ENCODE measurements around the gene TTLL10. TPM values are rescaled to one million over a fixed set of nuclear protein-coding genes. Genes with fewer than 3 reads are reported as not detected.

Gene TTLL10
- total RNA-seq, 4 donors from 2014 or later: 0.40 to 0.48 TPM; not detected in 2

DNA sequence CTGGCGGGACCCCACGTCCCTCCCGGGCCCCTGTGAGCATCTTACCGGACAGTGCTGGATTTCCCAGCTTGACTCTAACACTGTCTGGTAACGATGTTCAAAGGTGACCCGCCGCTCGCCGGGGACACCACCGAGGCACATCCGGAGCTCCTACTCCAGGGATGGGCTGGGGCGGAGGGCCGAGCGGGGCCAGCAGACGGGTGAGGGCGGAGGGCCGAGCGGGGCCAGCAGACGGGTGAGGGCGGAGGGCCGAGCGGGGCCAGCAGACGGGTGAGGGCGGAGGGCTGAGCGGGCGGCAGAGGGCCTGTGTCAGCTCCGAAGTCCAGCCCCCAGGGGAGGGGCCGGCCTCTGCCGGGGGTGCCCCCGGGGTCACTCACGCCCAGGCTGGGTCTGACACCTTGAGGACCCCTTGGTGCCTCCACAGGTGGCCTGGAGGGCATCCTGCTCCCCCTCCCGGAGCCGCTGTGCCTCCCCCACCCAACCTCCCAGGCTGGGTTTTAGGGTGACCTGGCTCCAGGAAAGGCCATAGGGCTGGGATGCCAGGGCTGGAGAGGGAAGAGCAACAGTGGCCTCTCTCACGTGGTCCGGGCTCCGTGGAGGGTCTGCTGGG lies 5.7 kb upstream of the TTLL10 start:
- H3K4me3 ChIP-seq: peak overlapping the region in 1 of 4 donors; percentile 56
- peaks cover 0 to 23% (median 6%) of the 10 kb centered on the region in 4 donors for H3K4me1 ChIP-seq
- H3K27me3 ChIP-seq: peaks cover 37% of the 10 kb centered on the region
- no peaks in the 10 kb centered on the region for H3K9me3 ChIP-seq
- in situ Hi-C loops (cut with MboI; ENCODE audit: low pct_ligation_motif_present in 1 of 4, low pct_unique_long_range_greater_than_20kb in 1 of 4, low sequenced_read_pairs in 3 of 4) (no loop called here), intact Hi-C loops (cut with DNase I; ENCODE audit: low total_unique reads) (no loop called here)
- WGBS, 2 donors (ENCODE audit: low coverage in 1 of 2): 64% methylated on average over 23 of the region's 36 CpGs; no CpG with 5 or more reads in 1 of the 2 donors
- H3K27ac ChIP-seq: peak overlapping the region; percentile 96 to 98 (median 97)
- no peaks in the 10 kb centered on the region for H3K36me3 ChIP-seq
- TF ChIP-seq POLR2A (IDR thresholded peaks at IDR 0.05) (no peak), POLR2AphosphoS5 (IDR thresholded peaks at IDR 0.05) (peak in 1 of 3 donors; percentile 3)
- DNase-seq: peak; percentile 10

GRCh38 chr1:1168451-1169411 lies 4.9 kb upstream of the TTLL10 start:
- Histone ChIP-seq H3K27ac (peak overlapping the region in 2 of 4 donors; percentile 98), H3K36me3 (no peaks in the 10 kb centered on the region), H3K27me3 (peaks cover 45% of the 10 kb centered on the region), H3K9me3 (no peaks in the 10 kb centered on the region), H3K4me3 (no peak overlapping the region), H3K4me1 (peaks cover 0 to 23% (median 9%) of the 10 kb centered on the region in 4 donors)
- peak; percentile 13 for DNase-seq
- peak in 1 of 3 donors; percentile 5 for TF ChIP-seq POLR2AphosphoS5 (IDR thresholded peaks at IDR 0.05)
- TF ChIP-seq EP300 (IDR thresholded peaks at IDR 0.05; ENCODE audit: low read depth): no peak
- TF ChIP-seq POLR2A (IDR thresholded peaks at IDR 0.05): no peak
- intact Hi-C loops (cut with DNase I; ENCODE audit: low total_unique reads): no loop called here
- WGBS, 2 donors (ENCODE audit: low coverage in 1 of 2): 69% methylated on average over 25 of the region's 37 CpGs; no CpG with 5 or more reads in 1 of the 2 donors
- in situ Hi-C loops (cut with MboI; ENCODE audit: low pct_ligation_motif_present in 1 of 4, low pct_unique_long_range_greater_than_20kb in 1 of 4, low sequenced_read_pairs in 3 of 4): no loop called here

DNA sequence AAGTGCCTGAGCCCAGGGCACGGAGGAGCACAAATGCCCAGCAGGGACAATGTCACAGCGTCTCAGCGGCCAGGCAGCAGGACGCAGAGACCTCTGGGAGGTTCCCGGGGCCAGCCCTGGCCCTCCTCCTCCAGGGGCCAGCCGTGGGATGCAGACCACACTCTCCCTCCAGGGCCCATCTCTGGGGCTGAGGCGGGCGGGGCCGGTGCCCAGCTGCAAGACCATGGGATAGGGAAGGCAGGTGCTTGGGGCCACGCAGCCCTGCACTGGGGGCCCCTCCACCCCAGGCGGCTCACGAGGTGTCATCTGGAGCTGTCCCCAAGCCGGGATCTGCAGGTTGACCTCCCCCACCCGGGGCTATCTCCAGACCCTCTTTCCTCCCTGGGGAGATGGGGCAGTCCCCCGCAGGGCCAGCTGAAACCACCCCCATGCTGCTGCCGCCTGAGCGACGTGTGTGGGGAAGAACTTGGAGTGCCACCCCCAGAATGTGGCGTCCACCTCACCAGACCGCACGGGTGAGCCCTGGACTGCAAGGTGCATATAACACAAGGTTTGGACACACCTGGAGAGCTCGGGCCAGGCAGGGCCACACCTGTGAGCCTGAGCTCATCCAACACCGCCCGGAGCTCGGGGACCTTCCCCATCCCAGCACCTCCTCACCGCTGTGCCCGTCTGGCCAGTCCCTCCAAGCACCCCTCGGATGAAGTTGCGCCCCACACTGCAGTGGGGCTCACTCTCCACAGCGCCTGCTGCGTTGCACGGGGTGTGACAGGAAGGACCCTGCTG lies 4.1 kb upstream of the TTLL10 start:
- 44% methylated on average over 26 of the region's 32 CpGs; no CpG with 5 or more reads in 1 of the 2 donors for WGBS, 2 donors (ENCODE audit: low coverage in 1 of 2)
- TF ChIP-seq POLR2A (IDR thresholded peaks at IDR 0.05): no peak
- no peak for TF ChIP-seq POLR2AphosphoS5 (IDR thresholded peaks at IDR 0.05)
- TF ChIP-seq CTCF (IDR thresholded peaks at IDR 0.05): no peak
- TF ChIP-seq EP300 (IDR thresholded peaks at IDR 0.05; ENCODE audit: low read depth): no peak
- Histone ChIP-seq H3K4me1 (peaks cover 0 to 23% (median 10%) of the 10 kb centered on the region in 4 donors), H3K9me3 (no peaks in the 10 kb centered on the region), H3K4me3 (no peak overlapping the region), H3K27ac (peak overlapping the region in 1 of 4 donors; percentile 98), H3K36me3 (no peaks in the 10 kb centered on the region), H3K27me3 (peaks cover 53% of the 10 kb centered on the region)
- intact Hi-C loops (cut with DNase I; ENCODE audit: low total_unique reads) (no loop called here), in situ Hi-C loops (cut with MboI; ENCODE audit: low pct_ligation_motif_present in 1 of 4, low pct_unique_long_range_greater_than_20kb in 1 of 4, low sequenced_read_pairs in 3 of 4) (no loop called here)
- DNase-seq: no peak

- Histone ChIP-seq H3K4me1 (peaks cover 0 to 23% (median 10%) of the 10 kb centered on the region in 4 donors), H3K36me3 (no peaks in the 10 kb centered on the region)
- no peak for DNase-seq
Observed at GRCh38 chr1:1170215-1171091, 3.2 kb upstream of the TTLL10 start.

More at GRCh38 chr1:1170215-1171091, 3.2 kb upstream of the TTLL10 start:
- no peak for TF ChIP-seq POLR2AphosphoS5 (IDR thresholded peaks at IDR 0.05)
- TF ChIP-seq POLR2A (IDR thresholded peaks at IDR 0.05): peak; percentile 19
- Histone ChIP-seq H3K4me3 (no peak overlapping the region), H3K27me3 (peaks cover 53% of the 10 kb centered on the region), H3K27ac (peak overlapping the region in 2 of 4 donors; percentile 6 to 98), H3K9me3 (no peaks in the 10 kb centered on the region)
- 47% methylated on average over 26 of the region's 26 CpGs; no CpG with 5 or more reads in 1 of the 2 donors for WGBS, 2 donors (ENCODE audit: low coverage in 1 of 2)
- in situ Hi-C loops (cut with MboI; ENCODE audit: low pct_ligation_motif_present in 1 of 4, low pct_unique_long_range_greater_than_20kb in 1 of 4, low sequenced_read_pairs in 3 of 4) (no loop called here), intact Hi-C loops (cut with DNase I; ENCODE audit: low total_unique reads) (no loop called here)

Data from transverse colon (tissue), 4 donors.